22Rv1 (cell line): ENCODE measurements around the gene RTCB.

Experiments used
- ZFX ChIP-seq: fragments of 450-650 bp; IDR thresholded peaks from 2 replicates; pipeline ENCODE4 v1.6.1; 2017; ENCODE audit warnings: antibody characterized with exemption, borderline replicate concordance
- TF ChIP-seq, protein P1 (sequence below): fragments of 450-650 bp; IDR thresholded peaks from 2 replicates; pipeline ENCODE4 v1.5.1; 2017; ENCODE audit warnings: mild to moderate bottlenecking

DNA sequence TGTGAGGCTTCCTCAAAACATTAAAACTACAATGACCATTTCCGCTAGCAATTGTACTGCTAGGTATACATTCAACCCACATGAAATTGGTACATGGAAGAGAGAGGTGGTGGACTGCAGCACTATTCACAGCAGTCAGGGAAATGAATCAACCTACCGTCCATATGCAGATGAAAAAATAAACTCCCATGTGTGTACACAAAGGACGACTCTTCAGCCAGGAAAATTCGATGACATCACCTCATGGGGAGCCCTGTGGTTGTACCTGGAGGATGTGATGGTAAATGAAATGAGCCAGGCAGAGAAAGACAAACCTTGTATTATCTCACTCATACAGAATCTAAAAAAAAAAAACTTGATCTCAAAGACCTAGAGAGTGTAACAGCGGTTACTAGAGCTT, 31.1 kb downstream of the RTCB start:
- TF ChIP-seq, protein P1, sequence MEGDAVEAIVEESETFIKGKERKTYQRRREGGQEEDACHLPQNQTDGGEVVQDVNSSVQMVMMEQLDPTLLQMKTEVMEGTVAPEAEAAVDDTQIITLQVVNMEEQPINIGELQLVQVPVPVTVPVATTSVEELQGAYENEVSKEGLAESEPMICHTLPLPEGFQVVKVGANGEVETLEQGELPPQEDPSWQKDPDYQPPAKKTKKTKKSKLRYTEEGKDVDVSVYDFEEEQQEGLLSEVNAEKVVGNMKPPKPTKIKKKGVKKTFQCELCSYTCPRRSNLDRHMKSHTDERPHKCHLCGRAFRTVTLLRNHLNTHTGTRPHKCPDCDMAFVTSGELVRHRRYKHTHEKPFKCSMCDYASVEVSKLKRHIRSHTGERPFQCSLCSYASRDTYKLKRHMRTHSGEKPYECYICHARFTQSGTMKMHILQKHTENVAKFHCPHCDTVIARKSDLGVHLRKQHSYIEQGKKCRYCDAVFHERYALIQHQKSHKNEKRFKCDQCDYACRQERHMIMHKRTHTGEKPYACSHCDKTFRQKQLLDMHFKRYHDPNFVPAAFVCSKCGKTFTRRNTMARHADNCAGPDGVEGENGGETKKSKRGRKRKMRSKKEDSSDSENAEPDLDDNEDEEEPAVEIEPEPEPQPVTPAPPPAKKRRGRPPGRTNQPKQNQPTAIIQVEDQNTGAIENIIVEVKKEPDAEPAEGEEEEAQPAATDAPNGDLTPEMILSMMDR = no peak
- no peak for TF ChIP-seq ZFX
